A549 treated with Mapracorat at 1 μM for 4 hours (cell line): ENCODE results near the gene ADAT2. TPM values are rescaled to one million over a fixed set of nuclear protein-coding genes. Genes with fewer than 3 reads are reported as not detected.

Experiments
- total RNA-seq: library from RNA; stranded (reverse); fragments of 200-300 nt; extraction: Qiagen RNA extraction; gene quantifications from 5 replicates; pipeline ENCODE4 v1.2.3, GENCODE V29; 2022

ADAT2 gene
- 3.5 to 4.4 TPM (median 4.0 TPM) in 5 replicates for total RNA-seq

DNA sequence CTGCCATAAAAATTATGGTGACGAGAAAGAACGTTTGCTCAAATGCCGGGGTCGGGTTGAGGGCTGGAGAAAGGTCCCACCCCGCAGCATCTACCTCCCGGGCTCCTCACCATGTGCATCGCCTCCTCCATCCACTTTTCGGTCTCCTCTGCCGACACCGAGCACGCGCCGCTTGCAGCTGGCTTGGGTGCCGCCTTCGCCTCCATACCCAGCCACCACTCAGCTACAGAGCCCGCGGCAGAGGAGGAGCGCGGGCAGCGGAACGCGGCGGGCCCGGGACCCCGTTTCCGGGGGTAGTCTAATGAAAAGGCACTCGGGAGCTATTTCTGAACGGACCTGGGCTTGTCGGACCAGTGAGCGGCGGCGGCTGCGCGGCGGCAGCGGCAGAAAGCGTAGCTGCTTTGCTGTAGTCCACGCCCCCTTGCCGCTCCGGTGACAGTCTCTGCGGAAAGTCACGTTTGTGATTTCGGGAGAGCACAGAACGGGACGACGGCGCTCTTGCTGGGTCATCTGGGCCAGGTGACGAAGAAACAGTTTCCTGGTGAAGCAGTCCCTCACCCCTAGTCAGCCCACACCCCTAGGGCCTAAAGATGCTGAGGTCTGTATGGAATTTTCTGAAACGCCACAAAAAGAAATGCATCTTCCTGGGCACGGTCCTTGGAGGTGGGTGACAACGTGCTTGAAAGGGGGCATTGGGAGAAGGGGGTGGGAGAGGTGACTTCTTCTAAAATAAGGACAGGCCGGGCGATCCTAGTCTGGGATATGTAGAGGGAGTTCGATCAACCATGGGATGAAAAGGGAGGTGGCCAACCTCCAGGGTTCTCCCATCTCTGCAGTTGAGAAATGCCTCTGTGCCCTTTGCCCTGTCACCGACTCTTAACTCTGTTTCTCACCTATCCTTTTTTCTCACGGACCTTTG is at the start of gene ADAT2, which contains the start of gene PEX3:
Gene ADAT2, minus strand, starts transcription at position 243 of the 919 bp plus-strand sequence. Its CDS starts 37 bp downstream, at position 206.
Gene PEX3, plus strand, starts transcription at position 353 of the 919 bp plus-strand sequence. Its CDS starts 238 bp downstream, at position 591.

Other genes starting within 250 kb of the ADAT2 start
- gene PEX3, start 110 bp upstream of the ADAT2 start, total RNA-seq: 10.0 to 12.7 TPM (median 10.3 TPM) in 5 replicates
- 51.9 to 54.4 TPM (median 53.0 TPM) in 5 replicates for gene FUCA2, start 61.0 kb upstream of the ADAT2 start, total RNA-seq
- 3.4 to 4.2 TPM (median 3.6 TPM) in 5 replicates for gene PHACTR2, start 227.3 kb upstream of the ADAT2 start, total RNA-seq